ENCODE data around the gene AVEN.
A peak's percentile ranks its signal among the peaks of the same experiment; 100 is the strongest.

The AVEN gene

DNA sequence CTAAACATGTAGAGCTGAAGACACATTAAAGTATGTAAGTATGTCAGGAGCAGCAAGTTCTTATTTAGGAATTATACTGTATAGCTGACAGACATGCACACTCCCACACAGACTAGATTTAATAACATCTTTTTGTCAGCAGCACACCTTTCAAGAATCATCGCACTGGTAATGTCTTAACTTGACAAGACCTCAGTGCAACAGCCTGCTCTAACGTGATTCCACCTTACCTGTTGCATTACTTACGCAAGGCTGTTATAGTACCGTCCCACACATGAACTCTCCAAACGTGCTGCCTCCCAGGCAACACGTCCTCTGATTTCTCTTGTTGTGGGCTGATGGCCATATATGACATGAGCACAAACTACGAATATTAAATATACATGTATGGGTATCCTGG, 58.8 kb downstream of the AVEN start:
- no peak for DNase-seq

DNA sequence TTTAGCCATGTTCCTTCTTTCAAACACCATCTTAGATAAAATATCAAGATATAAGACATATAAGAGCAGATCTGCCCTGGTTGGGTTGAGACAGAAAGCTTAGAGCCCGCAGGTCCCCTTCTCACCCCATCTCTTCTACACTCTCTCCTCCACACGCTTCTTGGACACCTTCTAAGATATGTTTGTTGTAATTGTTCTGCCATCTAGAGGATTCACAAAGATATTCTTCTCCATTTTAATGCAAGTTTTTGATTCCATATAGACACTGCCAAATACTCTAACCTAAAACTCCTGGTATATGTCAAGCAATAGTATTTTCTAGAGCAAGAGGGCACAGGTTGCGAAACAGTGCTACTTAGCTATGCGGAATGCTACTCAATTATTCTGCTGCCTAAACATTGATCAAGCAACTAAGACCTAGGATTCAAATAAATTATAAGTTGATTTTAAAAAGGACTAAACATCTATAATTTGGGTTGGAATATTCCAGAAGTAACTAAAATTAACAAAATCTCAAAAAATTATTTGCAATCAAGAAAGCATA, 63.9 kb downstream of the AVEN start:
- no peak for DNase-seq

- peak in 1 of 3 experiments; percentile 26 for DNase-seq
These were observed 67.2 kb downstream of the AVEN start for GRCh38 chr15:33971811-33972210.

DNA sequence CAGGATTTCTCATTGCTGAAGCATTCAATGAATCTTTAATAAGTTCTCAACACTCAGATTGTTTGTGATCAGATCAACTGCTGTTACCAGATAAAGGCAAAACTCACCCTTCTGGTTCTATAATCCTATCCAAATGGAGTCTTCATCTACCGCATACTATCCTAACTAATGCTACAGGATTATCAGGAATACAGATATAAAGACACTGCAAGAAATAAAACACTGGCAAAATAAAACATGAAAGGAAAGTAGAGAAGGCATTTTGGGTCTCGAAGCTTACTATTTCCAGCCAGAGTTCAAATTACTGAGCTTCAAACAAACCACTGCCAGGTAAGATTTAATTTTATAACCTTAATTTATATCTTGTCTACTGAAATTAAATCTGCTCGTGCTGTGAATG, 70.2 kb downstream of the AVEN start:
- peak in 1 of 3 experiments; percentile 62 for DNase-seq

GRCh38 chr15:33968224-33968623, 70.8 kb downstream of the AVEN start, which contains the start of gene CHRM5:
Gene CHRM5, plus strand, starts transcription at chr15:33968497. Its CDS starts 94,221 bp downstream, at chr15:34062718.
- peak in 2 of 3 experiments; percentile 46 to 84 for DNase-seq

- DNase-seq, result no peak
These were observed 74.4 kb downstream of the AVEN start for GRCh38 chr15:33964665-33965040.

- peak; percentile 3 to 78 (median 44) for DNase-seq
These were observed 75.0 kb downstream of the AVEN start for GRCh38 chr15:33963831-33964664.

DNA sequence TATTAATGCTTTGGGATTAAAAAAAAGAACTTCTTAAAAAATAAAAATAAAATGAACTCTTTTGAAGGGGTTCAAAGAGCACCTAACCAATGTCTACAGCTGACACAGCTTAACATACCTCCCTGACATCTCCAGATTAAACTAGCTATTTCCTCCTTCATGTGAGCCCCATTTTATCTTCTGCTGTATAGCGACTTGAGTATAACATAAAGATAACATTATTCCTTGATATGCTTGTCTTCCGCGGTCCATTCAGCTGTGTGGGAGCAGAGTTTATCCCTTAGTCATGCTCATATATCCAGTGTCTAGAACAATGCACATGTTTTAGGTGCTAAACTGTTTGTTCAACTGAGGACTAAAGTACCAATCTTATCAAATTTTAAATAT, 78.5 kb downstream of the AVEN start:
- no peak for DNase-seq

- DNase-seq, result peak in 1 of 3 experiments; percentile 11
These were observed 79.0 kb downstream of the AVEN start for GRCh38 chr15:33959844-33960548.

GRCh38 chr15:33956397-33956796, 82.6 kb downstream of the AVEN start:
- no peak for DNase-seq

DNA sequence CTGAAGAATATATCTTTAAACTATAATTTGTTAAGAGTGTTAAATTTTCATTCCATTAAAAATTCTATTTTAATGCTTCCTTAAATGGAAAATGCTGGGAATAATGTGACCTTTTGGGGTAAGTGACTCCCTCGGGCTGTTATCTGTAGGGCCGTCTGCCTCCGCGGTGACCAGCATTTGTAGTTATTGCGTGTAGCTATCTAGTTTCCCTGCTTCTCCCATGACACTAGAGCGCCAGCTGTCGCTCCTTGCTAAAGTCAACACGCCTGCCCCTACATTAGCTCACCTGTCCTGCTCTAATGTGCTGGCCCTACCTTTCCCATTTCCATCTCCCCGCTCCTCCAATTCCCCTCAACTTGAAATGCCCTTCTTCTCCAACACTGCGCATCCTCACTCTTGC, 83.1 kb downstream of the AVEN start:
- peak in 2 of 3 experiments; percentile 25 to 56 for DNase-seq

DNA sequence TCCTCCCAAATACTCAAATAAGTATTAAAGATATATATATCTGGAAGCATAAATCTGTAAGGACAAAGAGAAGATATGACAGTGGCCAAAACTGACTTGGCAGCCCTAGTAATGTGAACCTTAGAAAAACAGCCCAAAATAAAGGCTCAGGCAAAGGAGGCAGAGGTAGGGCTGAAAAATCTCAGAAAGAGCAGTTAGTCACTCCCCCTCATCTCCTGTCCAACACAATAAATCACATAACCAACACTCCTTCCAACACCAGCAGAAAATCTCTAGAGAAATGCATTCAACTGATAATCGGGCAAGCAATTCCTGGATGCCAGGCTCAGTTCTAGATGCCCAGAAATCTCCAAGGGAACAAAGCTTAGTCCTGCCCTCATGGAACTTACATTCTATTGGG, 92.9 kb downstream of the AVEN start:
- DNase-seq, result no peak

DNA sequence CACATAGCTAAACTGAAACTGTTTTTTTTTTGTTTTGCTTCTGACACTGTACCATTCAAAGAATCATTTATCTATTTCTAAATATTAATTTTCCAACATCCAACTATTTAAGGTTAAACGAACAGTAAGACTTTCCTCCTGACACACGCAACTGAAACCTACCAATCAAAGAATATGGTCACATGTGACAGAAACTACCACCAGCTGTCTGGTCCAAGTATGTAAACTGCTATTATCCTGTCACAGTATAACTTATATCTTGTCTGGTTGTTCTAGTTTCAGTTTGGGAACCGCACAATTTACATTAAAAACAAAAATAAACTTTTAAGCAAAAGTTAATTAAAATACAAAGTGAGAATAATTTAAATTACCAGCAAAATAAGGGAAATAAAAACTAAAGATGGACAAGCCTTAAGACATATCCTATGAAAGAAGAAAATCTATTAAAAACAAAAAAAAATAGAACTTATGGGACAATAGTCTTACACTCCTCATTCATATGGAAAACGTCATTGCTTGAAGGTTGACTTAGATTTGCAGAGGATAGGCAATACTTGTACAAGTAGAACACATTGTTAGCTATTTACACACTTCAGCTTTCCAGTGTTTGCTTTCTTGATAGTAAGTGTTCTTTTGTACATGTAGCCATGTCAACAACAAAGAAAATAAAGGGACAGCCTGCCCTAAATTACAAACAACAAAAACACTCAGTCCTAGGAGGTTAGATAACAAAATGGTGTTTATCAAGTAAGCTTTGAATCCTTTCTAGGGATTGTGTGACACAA, 97.5 kb downstream of the AVEN start:
- peak; percentile 2 to 68 (median 21) for DNase-seq

GRCh38 chr15:33934921-33935320, 104.1 kb downstream of the AVEN start:
- DNase-seq, result no peak

GRCh38 chr15:33934396-33934795, 104.6 kb downstream of the AVEN start:
- DNase-seq, result peak in 1 of 3 experiments; percentile 16

DNA sequence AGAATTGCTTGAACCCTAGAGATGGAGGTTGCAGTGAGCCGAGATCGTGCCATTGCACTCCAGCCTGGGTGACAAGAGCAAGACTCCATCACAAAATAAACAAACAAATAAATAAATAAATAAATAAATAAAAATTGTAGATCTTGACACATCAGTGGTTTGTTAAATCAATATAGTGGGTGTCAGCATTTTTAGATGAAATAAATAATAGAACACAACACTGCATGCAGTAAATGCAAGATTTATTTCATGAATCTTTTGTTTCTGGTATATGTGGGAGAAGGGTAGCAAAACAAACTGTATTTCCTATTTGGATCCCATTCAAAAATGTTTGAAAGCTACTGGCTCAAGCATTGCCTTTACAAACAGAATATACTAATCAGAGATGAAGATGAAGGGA, 106.3 kb downstream of the AVEN start:
- DNase-seq, result no peak

- no peak for DNase-seq
These were observed 112.7 kb downstream of the AVEN start for GRCh38 chr15:33926260-33926659.

GRCh38 chr15:33923446-33923845, 115.6 kb downstream of the AVEN start:
- peak in 1 of 3 experiments; percentile 11 for DNase-seq

GRCh38 chr15:33915571-33916407, 123.2 kb downstream of the AVEN start:
- DNase-seq, result peak in 2 of 3 experiments; percentile 28 to 69

DNA sequence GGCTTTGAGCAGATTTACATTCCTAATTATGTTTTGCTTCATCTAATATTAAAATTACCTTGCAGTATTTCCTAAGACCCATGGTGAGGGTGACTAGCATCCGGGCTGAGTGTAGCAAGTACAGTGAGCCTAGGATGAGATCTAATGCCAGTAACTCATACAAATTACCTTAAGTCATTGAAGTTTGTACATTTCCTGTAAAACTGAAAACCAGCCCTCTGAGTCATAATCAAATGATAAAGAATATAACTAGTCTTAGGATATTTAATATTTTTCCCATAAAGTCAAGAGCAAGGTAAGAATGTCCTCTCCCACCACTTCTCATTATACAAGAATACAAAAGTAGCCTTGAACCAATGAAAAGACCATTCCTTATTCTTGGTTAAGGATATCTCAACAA, 125.5 kb downstream of the AVEN start:
- no peak for DNase-seq

- peak in 1 of 3 experiments; percentile 61 for DNase-seq
These were observed 126.7 kb downstream of the AVEN start for GRCh38 chr15:33912326-33912725.

- no peak for DNase-seq
These were observed 128.3 kb downstream of the AVEN start for GRCh38 chr15:33910741-33911140.
